ENCODE measurements around the gene TNFRSF8.

DNA sequence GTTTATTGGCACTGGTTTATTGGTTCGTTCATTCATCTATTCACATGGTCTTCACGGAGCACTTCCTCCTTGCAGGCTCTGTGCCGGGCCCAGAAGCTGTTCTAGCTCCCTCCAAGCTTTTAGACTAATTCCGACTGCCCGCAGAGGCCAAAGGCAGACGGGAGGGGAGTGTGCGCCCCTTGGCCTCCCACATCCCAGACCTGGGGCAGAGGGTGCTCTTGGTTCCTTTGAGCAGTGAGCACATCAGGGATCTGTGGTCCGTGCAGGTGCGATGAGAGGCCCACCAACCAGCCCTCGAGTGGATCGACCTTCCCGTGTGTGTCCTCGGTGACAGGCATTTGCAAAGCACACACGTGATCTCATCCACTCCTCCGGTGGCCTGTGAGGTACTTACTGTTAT is 65.0 kb downstream of the TNFRSF8 start:
- TF ChIP-seq SRSF7 (optimal IDR thresholded peaks at IDR 0.05; ENCODE audit: low read depth, low read length) = no peak
- no peak for TF ChIP-seq NBN (IDR thresholded peaks at IDR 0.05; ENCODE audit: low read depth)
- TF ChIP-seq, protein P1, sequence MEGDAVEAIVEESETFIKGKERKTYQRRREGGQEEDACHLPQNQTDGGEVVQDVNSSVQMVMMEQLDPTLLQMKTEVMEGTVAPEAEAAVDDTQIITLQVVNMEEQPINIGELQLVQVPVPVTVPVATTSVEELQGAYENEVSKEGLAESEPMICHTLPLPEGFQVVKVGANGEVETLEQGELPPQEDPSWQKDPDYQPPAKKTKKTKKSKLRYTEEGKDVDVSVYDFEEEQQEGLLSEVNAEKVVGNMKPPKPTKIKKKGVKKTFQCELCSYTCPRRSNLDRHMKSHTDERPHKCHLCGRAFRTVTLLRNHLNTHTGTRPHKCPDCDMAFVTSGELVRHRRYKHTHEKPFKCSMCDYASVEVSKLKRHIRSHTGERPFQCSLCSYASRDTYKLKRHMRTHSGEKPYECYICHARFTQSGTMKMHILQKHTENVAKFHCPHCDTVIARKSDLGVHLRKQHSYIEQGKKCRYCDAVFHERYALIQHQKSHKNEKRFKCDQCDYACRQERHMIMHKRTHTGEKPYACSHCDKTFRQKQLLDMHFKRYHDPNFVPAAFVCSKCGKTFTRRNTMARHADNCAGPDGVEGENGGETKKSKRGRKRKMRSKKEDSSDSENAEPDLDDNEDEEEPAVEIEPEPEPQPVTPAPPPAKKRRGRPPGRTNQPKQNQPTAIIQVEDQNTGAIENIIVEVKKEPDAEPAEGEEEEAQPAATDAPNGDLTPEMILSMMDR (IDR thresholded peaks at IDR 0.05 in 2 of 3, conservative IDR thresholded peaks at IDR 0.05 in 1 of 3; ENCODE audit: insufficient read depth in 2 of 3, low read depth in 1 of 3, low read length in 3 of 3) = no peak
- TF ChIP-seq SP1 (CRISPR knock-in tag; IDR thresholded peaks at IDR 0.05) = no peak
- TF ChIP-seq, protein P2, sequence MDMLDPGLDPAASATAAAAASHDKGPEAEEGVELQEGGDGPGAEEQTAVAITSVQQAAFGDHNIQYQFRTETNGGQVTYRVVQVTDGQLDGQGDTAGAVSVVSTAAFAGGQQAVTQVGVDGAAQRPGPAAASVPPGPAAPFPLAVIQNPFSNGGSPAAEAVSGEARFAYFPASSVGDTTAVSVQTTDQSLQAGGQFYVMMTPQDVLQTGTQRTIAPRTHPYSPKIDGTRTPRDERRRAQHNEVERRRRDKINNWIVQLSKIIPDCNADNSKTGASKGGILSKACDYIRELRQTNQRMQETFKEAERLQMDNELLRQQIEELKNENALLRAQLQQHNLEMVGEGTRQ (CRISPR knock-in tag; IDR thresholded peaks at IDR 0.05) = no peak
- no peak for TF ChIP-seq JUND (IDR thresholded peaks at IDR 0.05; ENCODE audit: borderline replicate concordance, low read depth, low read length)
- TF ChIP-seq JUND (tag; IDR thresholded peaks at IDR 0.05; ENCODE audit: borderline replicate concordance, low read depth, low read length) = no peak
- no peak for TF ChIP-seq CBX1 (IDR thresholded peaks at IDR 0.05; ENCODE audit: low read depth)
- TF ChIP-seq SIRT6 (IDR thresholded peaks at IDR 0.05; ENCODE audit: low read depth, low read length) = no peak
- TF ChIP-seq POLR2AphosphoS5 (IDR thresholded peaks at IDR 0.05; ENCODE audit: control insufficient read depth, insufficient read depth, low read depth, low read length) = no peak
- no peak for TF ChIP-seq RCOR1 (IDR thresholded peaks at IDR 0.05; ENCODE audit: borderline replicate concordance in 1 of 2, low read depth in 2 of 2, low read length in 2 of 2)
- no peak for TF ChIP-seq MXI1 (IDR thresholded peaks at IDR 0.05; ENCODE audit: low read depth, low read length)
- no peak for TF ChIP-seq SIN3B (IDR thresholded peaks at IDR 0.05; ENCODE audit: low read depth)
